Stimulated activated CD4-positive, alpha-beta T cell treated with anti-CD3 and anti-CD28 coated beads, TNF-alpha, amount 100 ng/mL, for 48 hours (primary cell): ENCODE data around the gene C1orf74.
"Not testable (repeated sequence)": the region's sequence is repeated elsewhere in the genome, so short reads cannot be mapped to it uniquely, and the experiment has no call there.

ENCODE experiments used
- DNase-seq, 3 donors: peaks; one replicate each; pipeline ENCODE4 v3.0.0-alpha.2; 2020; ENCODE audit warnings: low read depth in 3 of 3

The C1orf74 gene

DNA sequence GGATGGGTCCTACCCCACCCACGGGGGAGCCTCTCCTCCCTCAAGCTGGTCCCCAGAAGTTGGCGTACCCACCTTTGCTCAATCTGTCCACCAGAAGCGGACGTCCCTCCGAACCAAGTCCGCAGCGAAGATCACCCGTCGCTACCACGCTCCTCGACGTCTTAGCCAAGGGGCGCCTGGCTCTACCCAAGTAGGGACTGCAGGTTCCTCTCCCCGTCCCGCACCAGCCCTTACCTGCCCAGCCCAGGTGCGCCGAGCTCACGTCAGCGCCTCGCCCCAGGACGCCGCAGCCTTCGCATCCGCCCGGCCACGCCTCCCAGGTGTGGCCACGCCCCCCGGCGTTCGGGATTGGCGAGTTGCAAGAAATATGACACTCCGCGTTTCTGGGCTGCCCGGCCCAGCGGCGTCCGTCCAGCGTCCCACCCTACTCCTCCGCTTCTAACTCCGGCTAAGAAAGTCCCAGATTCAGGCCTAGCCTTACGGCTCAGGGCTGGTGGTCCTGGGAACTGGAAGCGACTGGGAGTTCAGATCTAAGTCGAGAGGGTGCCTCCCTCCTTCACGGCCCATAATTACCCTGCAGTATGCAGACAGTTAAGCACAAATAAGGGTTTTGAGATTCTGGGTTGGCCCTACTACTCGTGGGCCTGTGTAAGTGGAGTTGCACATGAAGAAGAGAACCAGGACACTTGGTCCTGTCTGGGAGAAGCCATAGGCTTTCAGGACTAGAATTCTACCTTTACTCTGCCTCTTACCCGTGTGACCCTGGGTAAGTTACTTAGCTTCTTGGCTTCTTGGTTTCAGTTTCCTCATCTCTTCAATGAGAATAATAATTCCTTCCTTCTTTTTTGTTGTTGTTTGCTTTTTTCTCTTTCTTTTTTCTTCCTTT lies 21.8 kb upstream of the C1orf74 start, which contains the start of gene IRF6:
TSS of gene IRF6 (minus strand) at position 268 of the 886 bp plus-strand sequence. CDS start 4,729 bp downstream, outside the sequence.
- DNase-seq, result peak in 2 of 3 donors; percentile 34 to 63

DNA sequence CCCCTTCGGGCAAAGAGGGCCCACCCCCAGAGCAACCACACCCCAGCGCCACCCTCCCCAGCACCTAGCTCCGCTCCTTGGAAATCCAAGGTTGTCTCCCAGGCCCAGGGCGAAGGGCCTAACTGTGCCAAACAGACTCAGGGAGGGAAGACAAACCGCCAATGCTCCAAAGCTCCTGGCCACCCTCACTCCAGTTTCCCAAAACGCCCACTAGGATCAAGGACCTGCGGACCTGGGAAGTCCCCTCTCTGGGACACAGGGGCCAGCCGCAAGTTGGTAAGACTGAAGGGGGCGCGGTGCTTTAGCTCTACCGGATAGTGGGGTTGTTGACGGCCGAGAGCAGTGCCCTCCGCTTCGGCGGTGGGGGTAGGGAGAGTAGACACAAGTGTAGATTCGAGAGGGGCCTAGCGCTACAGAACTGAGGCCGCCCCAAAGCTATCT lies 21.0 kb upstream of the C1orf74 start:
- DNase-seq, result no peak

DNA sequence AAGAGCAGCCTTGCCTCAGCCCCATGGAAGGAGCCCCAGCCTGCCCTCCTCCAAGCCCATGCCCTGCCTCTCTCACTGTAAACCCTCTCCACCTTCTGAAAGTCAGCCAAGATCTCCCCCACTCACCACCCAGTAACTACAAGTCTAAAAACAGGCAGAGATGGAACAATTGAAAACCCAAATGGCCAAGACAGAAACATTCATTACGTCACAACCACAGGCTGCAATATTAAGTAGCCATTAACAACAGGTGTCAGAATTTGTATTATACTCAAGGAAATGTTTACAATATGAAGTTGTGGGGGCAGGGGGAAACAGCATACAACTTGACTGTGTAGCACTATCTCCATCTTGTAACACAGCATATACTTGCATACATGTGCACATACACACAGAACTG lies 19.2 kb upstream of the C1orf74 start:
- DNase-seq, result no peak

DNA sequence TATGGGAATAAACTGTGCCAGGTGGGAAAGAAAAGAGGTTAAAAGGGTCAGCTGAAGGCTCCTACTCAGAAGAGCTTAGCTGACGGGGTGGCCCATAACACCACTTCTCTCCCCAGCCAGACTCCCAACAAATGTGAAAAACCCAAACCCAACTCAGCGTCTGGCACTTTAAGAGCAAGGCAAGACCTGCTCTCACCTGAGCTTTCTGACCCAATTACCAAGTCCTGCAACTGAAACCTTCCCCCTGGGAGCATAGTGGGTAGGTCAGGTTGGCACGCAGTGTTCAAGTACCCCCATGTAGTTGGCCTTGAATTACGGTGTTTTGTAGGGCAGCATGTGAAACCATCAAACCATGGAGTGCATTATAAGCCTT lies 18.4 kb upstream of the C1orf74 start:
- no peak for DNase-seq

DNA sequence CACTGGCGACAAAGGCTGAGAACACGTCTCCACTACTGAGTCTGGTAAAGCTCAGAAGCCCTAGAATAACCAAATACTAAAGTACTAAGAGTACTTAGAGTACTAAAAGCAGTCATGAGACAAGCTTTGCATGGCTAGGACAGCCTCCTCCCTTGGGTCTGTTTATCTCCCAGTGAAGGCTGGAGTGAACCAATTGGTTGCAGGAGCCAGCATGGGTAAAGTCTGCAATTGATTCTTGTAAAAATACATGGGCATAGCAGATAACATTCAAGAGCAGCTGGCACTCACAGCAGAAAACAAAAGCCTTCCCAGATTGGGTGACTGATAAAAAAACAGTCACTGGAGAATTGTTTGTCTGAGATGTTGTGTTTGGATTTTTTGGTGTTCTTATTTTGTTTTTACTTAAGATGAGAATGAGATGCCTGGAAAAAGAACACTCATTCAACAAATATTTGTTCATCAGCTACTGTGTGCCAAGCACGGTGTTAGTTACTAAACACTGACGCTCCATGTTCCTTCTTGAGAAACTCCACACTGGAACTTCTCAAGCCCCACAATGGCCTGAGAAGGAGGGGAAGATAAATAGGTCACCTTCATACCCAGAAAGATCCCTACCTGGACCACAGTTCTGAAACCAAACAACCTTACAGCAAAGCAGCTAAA lies 17.9 kb upstream of the C1orf74 start:
- DNase-seq, result no peak

DNA sequence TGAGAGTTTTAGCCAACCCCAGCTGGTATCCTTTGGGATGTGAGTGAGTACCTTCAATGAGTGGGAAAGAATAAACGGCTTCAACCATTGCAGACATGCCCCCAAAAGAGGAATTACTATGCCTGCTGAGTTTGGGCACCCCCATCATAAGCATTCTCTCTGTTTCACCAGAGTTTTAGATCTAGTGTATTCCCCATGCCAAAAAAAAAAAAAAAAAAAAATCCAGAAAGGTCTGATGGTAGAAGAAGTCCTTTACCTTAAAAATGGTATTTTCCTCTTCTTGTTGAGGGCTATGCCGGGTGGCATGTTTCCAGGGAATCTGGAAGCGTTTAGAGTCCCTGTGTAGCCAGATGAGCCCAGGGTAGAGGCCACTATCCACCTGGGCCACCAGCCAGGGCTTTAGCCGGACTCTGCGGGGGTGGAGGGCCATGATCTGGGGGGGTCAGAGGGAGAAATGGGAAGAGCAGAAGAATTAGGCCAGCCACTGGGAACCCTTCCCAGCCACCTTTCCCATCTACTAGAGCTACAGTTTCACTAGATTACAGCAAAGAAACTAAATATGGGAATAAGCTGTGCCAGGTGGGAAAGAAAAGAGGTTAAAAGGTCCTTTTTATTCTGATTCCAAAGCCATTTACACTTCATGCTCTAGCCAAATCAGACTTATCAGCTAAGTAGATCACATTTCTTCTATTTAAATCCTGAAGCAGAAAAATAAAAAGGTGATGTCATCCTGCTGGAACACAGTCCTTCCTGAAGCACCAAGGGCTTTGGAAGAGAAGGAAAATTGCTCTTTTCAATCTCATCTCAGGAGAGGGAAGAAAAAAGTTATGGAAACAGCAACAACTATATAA lies 16.9 kb upstream of the C1orf74 start:
- DNase-seq, result no peak

DNA sequence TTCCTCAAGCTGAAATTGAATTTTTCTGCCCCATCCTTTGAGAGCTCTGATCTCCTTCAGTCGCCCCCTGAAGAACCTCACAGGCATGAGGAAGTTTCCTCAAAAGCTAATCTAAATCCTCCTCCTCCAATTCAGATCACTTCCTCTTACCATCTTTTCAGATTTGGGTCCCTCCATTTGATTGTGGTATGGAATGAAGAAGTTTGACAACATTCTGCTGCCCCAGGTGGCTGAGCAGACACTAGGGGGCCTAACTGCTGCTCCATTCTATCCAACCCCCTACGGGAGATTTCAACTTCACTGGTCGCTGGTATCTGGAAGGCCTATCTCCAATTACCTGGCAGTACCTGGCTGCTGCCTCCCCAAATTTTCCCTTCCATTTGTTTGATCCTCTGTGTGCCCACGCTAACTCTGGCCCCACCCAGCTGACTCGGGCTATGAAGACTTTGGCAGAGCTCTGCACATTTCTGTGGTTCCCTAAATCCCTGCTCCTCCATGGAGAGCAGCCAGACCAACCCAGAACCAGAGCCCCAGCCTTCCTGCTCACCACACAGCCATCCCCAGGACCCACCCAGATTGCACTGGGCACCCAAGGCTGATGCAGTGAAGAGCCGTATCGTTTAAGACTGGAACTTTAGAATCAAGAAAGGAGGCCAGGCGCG lies 13.8 kb upstream of the C1orf74 start:
- no peak for DNase-seq

DNA sequence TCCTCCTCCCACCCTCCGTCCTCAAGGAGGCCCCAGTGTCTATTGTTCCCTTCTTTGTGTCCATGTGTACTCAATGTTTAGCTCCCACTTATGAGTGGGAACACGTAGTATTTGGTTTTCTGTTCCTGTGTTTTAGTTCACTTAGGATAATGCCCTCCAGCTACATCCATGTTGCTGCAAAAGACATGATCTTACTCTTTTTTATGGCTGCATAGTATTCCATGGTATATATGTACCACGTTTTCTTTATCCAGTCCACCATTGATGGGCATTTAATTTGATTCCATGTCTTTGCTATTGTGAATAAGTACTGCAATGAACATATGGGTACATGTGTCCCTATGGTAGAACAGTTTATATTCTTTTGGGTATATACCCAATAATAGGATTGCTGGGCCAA lies 9.4 kb upstream of the C1orf74 start:
- not testable (repeated sequence) for DNase-seq

DNA sequence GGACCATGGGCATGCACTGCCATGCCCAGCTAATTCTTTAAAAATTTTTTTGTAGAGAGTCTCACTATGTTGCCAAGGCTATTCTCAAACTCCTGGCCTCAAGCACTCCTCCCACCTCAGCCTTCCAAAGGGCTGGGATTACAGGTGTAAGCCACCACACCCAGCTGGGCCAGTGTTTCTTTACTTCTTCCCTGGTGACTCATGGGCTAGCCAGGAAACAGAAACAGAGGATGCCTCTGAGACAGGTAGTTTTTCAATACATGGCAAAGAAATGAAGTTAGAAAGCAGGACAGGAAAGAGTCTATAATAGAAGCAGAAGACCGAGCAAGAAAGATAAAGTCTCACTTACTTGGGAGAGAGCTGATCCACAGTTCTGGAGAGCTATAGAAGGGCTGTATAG lies 7.6 kb upstream of the C1orf74 start:
- DNase-seq, result no peak

DNA sequence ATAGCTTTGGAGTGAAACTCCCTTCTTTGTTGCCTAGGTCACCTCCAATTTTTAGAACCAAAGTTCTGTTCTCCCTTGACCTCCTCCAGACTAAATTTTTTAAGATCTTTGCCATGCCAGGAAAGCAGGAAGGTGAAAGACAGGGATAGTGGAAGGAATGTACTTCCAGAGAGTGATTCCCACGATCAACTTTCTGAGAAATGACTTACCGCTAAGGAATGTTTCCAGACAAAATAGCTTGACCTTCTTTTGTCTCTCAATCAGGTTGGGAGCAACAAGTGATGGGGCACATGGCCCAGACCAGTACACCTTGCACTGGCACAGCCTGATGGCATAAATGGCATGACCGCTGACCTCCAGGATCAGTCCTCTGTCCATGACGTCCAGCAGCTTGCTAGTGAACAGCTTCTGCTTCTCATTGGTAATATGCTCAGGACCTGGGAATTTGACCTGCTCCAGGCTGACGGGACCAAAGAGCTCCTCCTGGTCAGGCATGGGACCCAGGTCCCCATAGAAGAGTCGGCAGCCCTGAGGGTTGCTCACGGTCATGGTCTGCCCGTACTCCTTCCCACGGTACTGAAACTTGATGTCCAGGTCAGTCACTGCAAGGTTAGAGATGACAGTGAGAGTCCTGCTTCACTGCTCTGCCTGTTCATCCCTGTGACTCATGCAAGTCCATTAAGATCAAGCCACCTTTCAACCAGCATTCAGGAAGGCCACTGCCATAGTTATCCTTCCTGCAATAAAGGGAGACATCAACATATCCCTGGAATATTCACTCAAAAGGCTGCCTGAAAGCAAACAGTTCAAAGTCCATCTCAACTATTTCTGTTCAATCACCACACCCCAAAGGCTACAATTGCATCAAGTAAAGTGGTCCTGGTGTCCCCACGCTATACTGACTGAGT lies 6.2 kb upstream of the C1orf74 start:
- DNase-seq, result no peak

DNA sequence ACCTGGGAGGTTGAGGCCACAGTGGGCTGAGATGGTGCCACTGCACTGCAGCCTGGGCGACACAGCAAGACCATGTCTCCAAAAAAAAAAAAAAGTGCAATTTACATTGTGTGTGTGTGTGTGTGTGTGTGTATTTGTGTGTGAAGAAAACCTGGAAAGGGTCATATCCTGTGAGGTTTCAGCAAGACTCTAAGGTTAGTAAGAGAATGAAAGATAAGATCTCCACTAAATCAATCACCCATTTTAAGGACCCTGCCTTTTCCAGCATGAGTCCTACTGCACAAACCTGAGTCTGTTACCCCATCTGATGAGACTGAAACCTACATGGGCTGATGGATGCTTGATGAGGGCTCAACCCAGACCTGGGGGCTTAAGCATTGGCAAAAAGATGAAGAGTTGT lies 4.9 kb upstream of the C1orf74 start:
- no peak for DNase-seq

DNA sequence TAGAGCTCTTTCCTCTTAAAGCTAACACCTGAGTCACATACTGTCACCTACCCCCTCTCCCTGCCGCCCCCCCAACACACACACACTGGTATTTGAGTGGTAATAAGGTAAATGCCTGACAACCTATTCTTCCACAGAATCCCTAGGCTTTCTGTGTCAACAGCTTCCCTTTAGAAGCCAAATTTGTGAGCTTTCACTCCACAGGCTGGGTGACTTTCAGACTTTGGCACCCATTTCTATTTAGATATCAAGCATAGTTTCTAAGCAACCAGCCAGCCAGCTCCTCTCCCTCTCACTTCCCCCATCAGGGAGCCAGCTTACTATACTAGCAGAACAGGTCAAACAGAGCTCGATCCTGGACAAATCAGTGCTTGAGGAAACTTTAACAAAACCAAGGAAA lies 3.2 kb upstream of the C1orf74 start:
- DNase-seq, result no peak

DNA sequence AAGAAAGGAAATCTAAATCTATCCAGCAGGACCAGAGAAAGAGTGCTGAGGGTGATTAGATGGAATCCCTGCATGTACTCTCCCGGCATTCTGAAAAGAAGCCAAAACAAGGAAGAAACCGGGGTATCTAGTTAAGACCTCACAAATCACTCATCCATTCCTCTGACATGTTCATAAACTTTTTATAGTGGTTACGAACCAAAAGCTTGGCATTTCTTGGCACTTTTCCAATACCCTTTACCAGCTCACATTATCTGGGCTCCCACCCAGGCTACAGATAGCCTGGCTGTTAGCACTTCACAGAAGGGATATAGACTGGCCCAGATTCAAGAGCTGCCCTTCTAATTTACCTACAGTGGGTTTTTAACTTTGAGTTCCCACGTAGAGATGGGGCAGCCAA lies 1.8 kb upstream of the C1orf74 start:
- DNase-seq, result no peak

DNA sequence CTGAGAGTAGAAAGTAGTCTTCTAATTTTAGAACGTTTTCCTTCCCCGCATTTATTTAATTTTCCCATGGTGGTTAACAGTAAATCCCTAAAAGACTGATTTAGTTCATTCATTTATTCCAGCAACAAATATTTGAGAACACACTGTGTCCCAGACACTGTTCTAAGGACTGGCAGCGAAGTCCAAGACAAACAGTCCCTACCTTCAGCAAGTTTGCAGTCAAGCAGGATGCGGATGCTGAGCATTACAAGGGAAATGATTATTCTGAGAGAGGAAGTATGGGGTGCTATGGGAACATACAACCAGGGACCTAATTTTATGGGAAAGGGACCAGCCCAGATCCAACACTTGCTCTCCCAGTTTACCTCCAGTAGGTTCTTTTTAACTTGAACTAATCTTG lies 1.2 kb upstream of the C1orf74 start:
- no peak for DNase-seq

DNA sequence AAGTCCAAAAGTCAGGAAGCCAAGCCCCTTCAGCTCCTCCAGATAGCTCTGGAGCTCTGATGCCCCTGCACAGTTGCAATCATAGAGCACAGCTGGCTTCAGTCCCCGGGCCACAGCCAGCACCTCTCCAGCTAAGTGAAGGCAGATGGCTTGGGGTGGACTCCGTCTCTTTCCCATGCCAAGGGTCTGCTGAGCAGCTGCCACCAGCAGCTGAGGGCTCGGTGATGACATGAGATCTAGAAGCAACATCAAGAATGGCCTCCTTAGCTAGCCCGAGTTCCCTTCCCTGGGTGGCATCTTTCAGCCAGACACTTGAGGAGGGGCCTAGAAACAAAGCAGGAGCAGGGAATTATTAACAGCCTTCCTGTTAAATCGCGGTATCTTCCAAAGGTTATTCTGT lies 973 bp downstream of the C1orf74 start:
- no peak for DNase-seq

DNA sequence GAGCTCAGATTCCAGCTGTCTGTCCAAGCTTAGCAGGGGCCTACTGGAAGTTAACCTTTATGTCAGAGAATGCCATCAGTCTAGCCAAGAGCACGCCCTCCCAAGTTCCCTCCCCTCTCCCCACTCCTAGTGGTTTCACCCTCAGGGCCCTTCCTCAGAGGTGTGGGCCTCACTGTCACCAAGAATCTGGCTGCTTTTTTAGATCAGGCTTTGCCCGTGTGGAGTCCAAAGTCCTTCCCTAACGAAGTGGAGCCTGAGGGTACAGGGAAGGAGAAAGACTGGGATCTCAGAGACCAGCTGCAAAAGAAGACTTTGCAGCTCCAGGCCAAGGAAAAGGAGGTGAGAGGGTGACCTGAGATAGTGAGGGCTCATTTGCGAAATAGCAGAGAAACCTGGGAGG lies 4.1 kb downstream of the C1orf74 start:
- no peak for DNase-seq

DNA sequence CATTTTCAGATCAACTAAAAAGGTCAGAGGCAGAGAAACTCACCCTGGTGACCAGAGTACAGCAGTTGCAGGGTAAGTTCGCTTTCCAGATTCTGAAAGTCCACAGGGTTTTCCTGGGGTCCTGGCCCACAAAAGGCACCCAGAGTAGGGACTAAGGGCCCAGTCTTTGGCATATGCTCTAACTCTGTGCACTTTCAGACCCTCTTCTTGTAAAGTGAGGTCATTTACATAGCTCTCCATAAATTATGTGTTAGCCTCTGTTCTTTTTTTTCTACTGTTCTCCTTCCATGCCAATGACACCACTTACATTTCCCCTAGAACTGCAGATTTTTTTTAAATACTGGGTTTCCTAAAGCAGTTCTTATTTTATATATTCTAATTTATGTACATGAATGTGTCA lies 6.3 kb downstream of the C1orf74 start:
- DNase-seq, result no peak

DNA sequence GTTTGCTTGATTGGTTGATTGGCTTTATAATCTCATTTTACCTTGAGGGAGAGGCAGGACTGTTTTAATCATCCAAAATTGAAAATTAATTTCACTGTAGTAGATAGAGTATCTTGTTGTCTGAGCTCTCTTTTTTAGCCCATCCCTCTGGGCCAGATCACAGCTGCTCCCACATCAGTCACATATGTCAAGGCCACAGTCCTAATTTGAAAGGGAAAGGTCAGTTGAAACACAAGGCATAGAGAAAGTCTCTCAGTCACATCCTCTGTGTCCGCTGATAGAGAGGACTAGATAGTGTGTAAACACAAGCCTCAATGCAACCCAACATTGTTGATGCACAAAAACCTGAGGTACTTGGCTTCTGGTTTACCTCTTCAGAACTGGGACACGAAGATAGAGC lies 6.8 kb downstream of the C1orf74 start:
- no peak for DNase-seq

DNA sequence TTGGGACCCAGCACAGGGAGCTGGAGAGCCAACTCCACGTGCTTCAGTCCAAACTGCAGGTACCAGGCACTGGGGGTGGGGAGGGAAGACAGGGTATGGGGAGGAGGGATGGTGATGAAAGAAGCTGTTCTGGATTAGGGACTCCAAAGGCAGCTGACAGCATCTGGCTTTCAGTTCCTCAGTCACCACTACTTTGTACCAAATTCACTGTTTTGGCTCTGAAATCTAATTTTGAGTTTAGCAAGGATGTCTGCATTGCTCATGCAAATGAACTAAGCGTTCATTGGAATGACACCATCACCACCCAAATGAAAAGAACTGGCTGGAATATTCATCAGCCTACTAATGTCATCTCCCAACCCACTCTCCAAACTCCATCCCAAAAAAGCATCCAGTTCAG lies 8.7 kb downstream of the C1orf74 start:
- DNase-seq, result no peak

DNA sequence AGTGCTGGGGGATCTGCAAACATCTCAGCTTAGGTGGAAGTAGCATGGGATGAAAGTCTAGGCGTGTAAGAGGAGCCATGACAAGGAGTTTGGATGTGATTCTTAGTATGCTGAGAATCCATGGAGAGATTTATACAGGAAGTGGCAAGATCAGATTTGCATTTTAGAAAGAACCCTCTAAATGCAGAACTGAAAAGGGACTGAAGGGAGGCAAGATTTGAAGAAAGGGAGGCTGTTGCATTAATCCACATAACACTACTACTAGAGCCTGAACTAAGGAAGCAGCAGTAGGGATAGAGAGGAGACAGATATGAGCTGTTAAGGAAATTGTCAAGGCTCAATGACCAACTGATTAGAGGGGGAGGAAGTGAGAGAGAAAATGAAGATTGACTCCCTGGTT lies 9.8 kb downstream of the C1orf74 start:
- no peak for DNase-seq

DNA sequence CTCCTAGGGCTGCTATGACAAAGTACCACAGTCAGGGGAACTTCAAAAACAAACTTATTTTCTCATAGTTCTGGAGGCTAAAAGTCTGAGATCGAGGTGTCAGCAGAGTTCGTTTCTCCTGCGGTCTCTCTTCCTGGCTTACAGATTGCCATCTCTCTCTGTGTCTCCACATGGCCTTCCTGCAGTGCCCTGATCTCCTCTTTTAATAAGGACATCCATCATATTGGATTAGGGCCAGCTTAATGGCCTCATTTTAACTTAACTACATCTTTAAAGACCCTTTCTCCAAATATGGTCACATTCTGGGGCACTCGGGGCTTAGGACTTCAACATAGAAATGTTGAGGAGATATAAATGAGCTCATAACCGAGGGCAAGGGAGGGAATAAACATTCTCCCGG lies 12.2 kb downstream of the C1orf74 start:
- no peak for DNase-seq
